Keratinocyte (primary cell): ENCODE measurements around the gene MINDY4. TPM values are rescaled to one million over a fixed set of nuclear protein-coding genes. Genes with fewer than 3 reads are reported as not detected.

Source experiments
- DNase-seq: peaks from one replicate; pipeline ENCODE4 v3.0.0-alpha.2; 2011; ENCODE audit warnings: low read depth, missing footprints, low spot score
- FAIRE-seq: peaks from 2 replicates; lab custom pipeline; 2011; peaks lifted over from hg19 to GRCh38; lab: Jason Lieb, UNC
- H2AFZ ChIP-seq: 2 replicates; pipeline ENCODE4 v1.6.0; 2012; ENCODE audit warnings: low read length, control low read depth, inconsistent platforms; ENCODE audit not compliant: control insufficient read depth
- H3K27ac ChIP-seq: 2 replicates; pipeline ENCODE4 v1.5.1; 2011; ENCODE audit warnings: low read length; ENCODE audit not compliant: control insufficient read depth, insufficient read depth
- H3K27me3 ChIP-seq: 3 replicates; pipeline ENCODE4 v1.6.0; 2011; ENCODE audit warnings: low read length; ENCODE audit not compliant: control insufficient read depth, insufficient read depth; ENCODE audit errors: extremely low read depth
- H3K36me3 ChIP-seq, 2 experiments: 2 replicates in 1 of 2; 3 replicates in 1 of 2; pipeline ENCODE4 v1.5.1; 2011; ENCODE audit warnings: low read length in 2 of 2, mild to moderate bottlenecking in 1 of 2; ENCODE audit not compliant: control insufficient read depth in 2 of 2, insufficient read depth in 2 of 2; ENCODE audit errors: extremely low read depth in 1 of 2
- H3K4me1 ChIP-seq: 3 replicates; pipeline ENCODE4 v1.5.1; 2011; ENCODE audit warnings: low read length; ENCODE audit not compliant: control insufficient read depth, insufficient read depth; ENCODE audit errors: extremely low read depth
- H3K4me2 ChIP-seq: 3 replicates; pipeline ENCODE4 v1.6.0; 2011; ENCODE audit warnings: low read depth, low read length; ENCODE audit not compliant: control insufficient read depth, insufficient read depth; ENCODE audit errors: extremely low read depth
- H3K4me3 ChIP-seq, 3 experiments: fragments of 200-600 bp in 1 of 3; sonication (generic) in 1 of 3; 2 replicates in 2 of 3; 3 replicates in 1 of 3; pipeline ENCODE4 v1.5.1; 2011 to 2016; ENCODE audit warnings: low read length in 3 of 3, mild to moderate bottlenecking in 3 of 3, control low read depth in 2 of 3, inconsistent platforms in 1 of 3, low read depth in 1 of 3, mixed read lengths in 1 of 3, mixed run types in 1 of 3, moderate library complexity in 1 of 3; ENCODE audit not compliant: control insufficient read depth in 2 of 3, insufficient read depth in 2 of 3; ENCODE audit errors: extremely low read depth in 1 of 3
- H3K79me2 ChIP-seq: 2 replicates; pipeline ENCODE4 v1.6.0; 2012; ENCODE audit warnings: low read length; ENCODE audit not compliant: control insufficient read depth, insufficient read depth
- H3K9ac ChIP-seq: 3 replicates; pipeline ENCODE4 v1.6.0; 2011; ENCODE audit warnings: low read length; ENCODE audit not compliant: control insufficient read depth, insufficient read depth; ENCODE audit errors: extremely low read depth
- H3K9me1 ChIP-seq: 3 replicates; pipeline ENCODE4 v1.6.0; 2011; ENCODE audit warnings: low read length; ENCODE audit not compliant: control insufficient read depth, insufficient read depth; ENCODE audit errors: extremely low read depth
- H3K9me3 ChIP-seq: 2 replicates; pipeline ENCODE4 v1.5.1; 2012; ENCODE audit warnings: low read depth, low read length; ENCODE audit not compliant: control insufficient read depth
- H4K20me1 ChIP-seq: 3 replicates; pipeline ENCODE4 v1.6.0; 2011; ENCODE audit warnings: low read length; ENCODE audit not compliant: control insufficient read depth, insufficient read depth; ENCODE audit errors: extremely low read depth
- CTCF ChIP-seq, 3 experiments: IDR thresholded peaks in 1 of 3; conservative IDR thresholded peaks in 1 of 3; optimal IDR thresholded peaks in 1 of 3; 2 replicates in 2 of 3; 3 replicates in 1 of 3; pipeline versions ENCODE3 to v1.5.1; 2011; ENCODE audit warnings: low read length in 3 of 3, mild to moderate bottlenecking in 3 of 3, moderate library complexity in 2 of 3, control low read depth in 1 of 3, inconsistent platforms in 1 of 3; ENCODE audit not compliant: insufficient read depth in 2 of 3; ENCODE audit errors: extremely low read depth in 1 of 3
- EZH2 ChIP-seq: IDR thresholded peaks from one replicate; pipeline ENCODE4 v1.6.1; 2012; ENCODE audit warnings: inconsistent platforms, mild to moderate bottlenecking, low read length, moderate library complexity
- dilution Hi-C: fragments of 300-500 bp; cut with MboI; formaldehyde crosslinking; loops from one replicate; pipeline ENCODE4 v1.7.0; 2020; ENCODE audit warnings: low sequenced_read_pairs; ENCODE audit not compliant: extremely low pct_ligation_motif_present
- polyA plus RNA-seq, 5 experiments: library from polyadenylated mRNA; depleted of rRNA in 3 of 5; stranded (reverse) in 3 of 5; stranded (forward) in 1 of 5; unstranded in 1 of 5; fragments of >200 nt; gene quantifications; 1 replicate in 1 of 5; 2 replicates in 3 of 5; 3 replicates in 1 of 5; pipeline versions ENCODE4 v1.2.1 to v1.2.3, GENCODE V29; 2011 to 2012; ENCODE audit warnings: missing spikeins in 2 of 5, low read depth in 1 of 5, low replicate concordance in 1 of 5

The MINDY4 gene
- polyA plus RNA-seq, 1 donor (not counting 4 experiments of a cell fraction or from before 2014, with no cell fraction given), result 1.5 TPM

GRCh38 chr7:30810986-30811385, 39.8 kb downstream of the MINDY4 start:
- Histone ChIP-seq H3K4me2 (no peak overlapping the region), H3K79me2 (no peaks in the 10 kb centered on the region), H3K4me3 (no peak overlapping the region), H2AFZ (no peak overlapping the region), H3K36me3 (no peaks in the 10 kb centered on the region), H3K4me1 (no peaks in the 10 kb centered on the region), H3K9ac (no peak overlapping the region), H3K27me3 (no peaks in the 10 kb centered on the region), H3K9me3 (no peaks in the 10 kb centered on the region), H4K20me1 (no peaks in the 10 kb centered on the region), H3K9me1 (no peaks in the 10 kb centered on the region), H3K27ac (no peak overlapping the region)
- dilution Hi-C loops, result loop anchor here (25.0 kb wide), 1 partner anchor 301 kb away; no protein-coding TSS in a partner anchor
- TF ChIP-seq CTCF (optimal IDR thresholded peaks at IDR 0.05 in 1 of 3, IDR thresholded peaks at IDR 0.05 in 1 of 3, conservative IDR thresholded peaks at IDR 0.05 in 1 of 3; ENCODE audit: extremely low read depth in 1 of 3, insufficient read depth in 2 of 3, low read length in 3 of 3), result no peak
- no peak for TF ChIP-seq EZH2
- DNase-seq, result no peak
- no peak for FAIRE-seq

GRCh38 chr7:30812676-30813075, 41.5 kb downstream of the MINDY4 start:
- Histone ChIP-seq H3K9me1 (no peaks in the 10 kb centered on the region), H3K27me3 (no peaks in the 10 kb centered on the region), H3K9me3 (no peaks in the 10 kb centered on the region), H3K79me2 (no peaks in the 10 kb centered on the region), H3K4me3 (no peak overlapping the region), H3K36me3 (no peaks in the 10 kb centered on the region), H4K20me1 (no peaks in the 10 kb centered on the region), H2AFZ (no peak overlapping the region), H3K9ac (no peak overlapping the region), H3K27ac (no peak overlapping the region), H3K4me1 (peaks cover 9% of the 10 kb centered on the region), H3K4me2 (no peak overlapping the region)
- dilution Hi-C loops, result loop anchor here (25.0 kb wide), 1 partner anchor 300 kb away; no protein-coding TSS in a partner anchor
- FAIRE-seq, result no peak
- DNase-seq, result no peak
- TF ChIP-seq CTCF (optimal IDR thresholded peaks at IDR 0.05 in 1 of 3, IDR thresholded peaks at IDR 0.05 in 1 of 3, conservative IDR thresholded peaks at IDR 0.05 in 1 of 3; ENCODE audit: extremely low read depth in 1 of 3, insufficient read depth in 2 of 3, low read length in 3 of 3), result no peak
- no peak for TF ChIP-seq EZH2
